HFF-Myc (cell line): Measurements from ENCODE around the gene NPC1.

ENCODE experiments used
- DNase-seq: peaks from one replicate; pipeline ENCODE4 v3.0.0-alpha.2; 2011; ENCODE audit warnings: low read depth; ENCODE audit errors: extremely low read depth
- H3K4me3 ChIP-seq: replicated peaks from 2 replicates; pipeline ENCODE4 v1.5.1; 2011; ENCODE audit warnings: low read depth, mild to moderate bottlenecking, control low read depth, low read length
- CTCF ChIP-seq: IDR thresholded peaks from 2 replicates; pipeline ENCODE4 v1.5.1; 2012; ENCODE audit warnings: mild to moderate bottlenecking, low read depth, low read length, control low read depth; ENCODE audit errors: missing control alignments

Gene NPC1

GRCh38 chr18:23503038-23503962, 83.0 kb downstream of the NPC1 start, which contains the start of gene RMC1:
Gene RMC1, plus strand, starts transcription at chr18:23503511. Its CDS starts 108 bp downstream, at chr18:23503619.
- DNase-seq, result peak; percentile 52
- no peak for TF ChIP-seq CTCF
- peak within 1 kb of the TSS; percentile 78 for H3K4me3 ChIP-seq

GRCh38 chr18:23502516-23503037, 83.7 kb downstream of the NPC1 start:
- DNase-seq, result no peak
- TF ChIP-seq CTCF, result no peak
- peak overlapping the region; percentile 78 for H3K4me3 ChIP-seq

GRCh38 chr18:23501626-23502025, 84.7 kb downstream of the NPC1 start:
- H3K4me3 ChIP-seq, result no peak overlapping the region
- DNase-seq, result no peak
- no peak for TF ChIP-seq CTCF

GRCh38 chr18:23499291-23499781, 87.0 kb downstream of the NPC1 start:
- TF ChIP-seq CTCF, result no peak
- DNase-seq, result no peak
- no peak overlapping the region for H3K4me3 ChIP-seq

GRCh38 chr18:23498877-23499276, 87.4 kb downstream of the NPC1 start:
- DNase-seq, result peak; percentile 41
- peak; percentile 95 for TF ChIP-seq CTCF
- no peak overlapping the region for H3K4me3 ChIP-seq

GRCh38 chr18:23498117-23498516, 88.2 kb downstream of the NPC1 start:
- no peak for TF ChIP-seq CTCF
- H3K4me3 ChIP-seq, result no peak overlapping the region
- no peak for DNase-seq
